Measurements from ENCODE around the gene MYO1B. TPM values are rescaled to one million over a fixed set of nuclear protein-coding genes. Genes with fewer than 3 reads are reported as not detected.

MYO1B gene
- polyA plus RNA-seq, 3 donors: 0.01 TPM; not detected in 2

DNA sequence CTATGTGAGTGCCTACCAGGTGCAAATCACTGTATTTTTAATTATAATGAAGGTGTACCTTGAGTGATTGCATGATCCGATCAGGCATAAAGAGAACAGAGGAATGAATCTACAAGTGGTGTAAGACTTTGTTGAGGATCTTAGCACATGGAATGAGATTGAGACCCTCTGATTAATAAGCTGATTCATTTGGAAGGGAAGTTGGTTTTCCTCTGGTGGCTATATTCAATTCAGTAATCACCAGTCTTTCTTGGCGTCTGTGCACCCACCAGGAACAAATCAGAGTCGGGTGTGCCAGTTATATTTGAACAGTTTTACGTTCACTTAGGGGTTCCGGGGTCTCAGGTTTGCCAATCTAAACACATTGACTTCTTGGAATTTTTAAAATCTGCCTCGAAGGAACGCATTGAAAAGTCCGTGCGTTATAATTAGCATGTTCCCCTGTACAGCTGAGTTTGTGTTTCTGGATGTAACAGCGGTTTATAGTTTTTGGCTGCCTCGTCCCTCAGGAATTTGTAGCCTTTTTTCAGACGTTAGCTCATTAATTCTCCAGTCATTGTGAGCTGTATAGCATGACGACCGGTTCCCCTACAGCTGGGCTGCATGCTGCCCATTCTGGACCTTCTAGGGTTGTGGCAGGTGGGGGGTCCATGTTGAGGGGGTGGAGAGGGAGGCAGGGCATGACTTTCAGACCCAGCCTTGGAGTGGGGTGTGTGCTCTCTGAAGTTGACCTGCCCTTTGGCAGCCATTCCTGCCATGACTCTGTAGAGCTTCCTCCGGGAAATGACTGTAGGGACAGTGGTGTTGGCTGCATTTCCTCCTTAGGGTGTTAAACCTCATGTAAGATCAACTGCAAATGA is 20.3 kb downstream of the MYO1B start:
- H2AFZ ChIP-seq (ENCODE audit: insufficient read depth, low read depth, low read length, poor library complexity, severe bottlenecking): no peak overlapping the region
- H3K4me2 ChIP-seq (replicated peaks; ENCODE audit: extremely low read depth, low read length, poor library complexity, severe bottlenecking): no peak overlapping the region
- H3K4me1 ChIP-seq (ENCODE audit: control insufficient read depth in 1 of 2, insufficient read depth in 2 of 2, low read length in 2 of 2): no peaks in the 10 kb centered on the region
- H3K9ac ChIP-seq (ENCODE audit: insufficient read depth, low read length, poor library complexity, severe bottlenecking): no peak overlapping the region
- no peaks in the 10 kb centered on the region for H3K79me2 ChIP-seq (ENCODE audit: insufficient read depth, low read length)
- no peaks in the 10 kb centered on the region for H3K9me3 ChIP-seq (replicated peaks in 1 of 2; ENCODE audit: control insufficient read depth in 1 of 2, insufficient read depth in 1 of 2, low read length in 2 of 2)
- no peaks in the 10 kb centered on the region for H3K27me3 Mint-ChIP-seq (ENCODE audit: low read depth in 3 of 3)
- no peaks in the 10 kb centered on the region for H3K36me3 ChIP-seq (replicated peaks in 1 of 2; ENCODE audit: control insufficient read depth in 1 of 2, insufficient read depth in 2 of 2, low read length in 2 of 2)
- DNase-seq: no peak
- no peak overlapping the region for H3K27ac ChIP-seq (ENCODE audit: low read depth in 1 of 2, low read length in 2 of 2)
- H3K27me3 ChIP-seq (ENCODE audit: control insufficient read depth in 2 of 2, insufficient read depth in 2 of 2, low read length in 2 of 2): no peaks in the 10 kb centered on the region
- WGBS (ENCODE audit: insufficient coverage): 91% methylated on average over 12 of the region's 15 CpGs
- H3K36me3 Mint-ChIP-seq: no peaks in the 10 kb centered on the region
- peaks cover 0 to 8% (median 0%) of the 10 kb centered on the region in 7 donors for H3K9me3 Mint-ChIP-seq
- H3K4me3 Mint-ChIP-seq: no peak overlapping the region
- no peak overlapping the region for H3K27ac Mint-ChIP-seq
- intact Hi-C loops (cut with micrococcal nuclease): no loop called here
- H3K4me3 ChIP-seq (replicated peaks in 1 of 3; ENCODE audit: low read depth in 2 of 3, low read length in 3 of 3): no peak overlapping the region
- H4K20me1 ChIP-seq (ENCODE audit: insufficient read depth, low read length): no peaks in the 10 kb centered on the region
- H3K4me1 Mint-ChIP-seq: no peaks in the 10 kb centered on the region
- TF ChIP-seq, protein P1, sequence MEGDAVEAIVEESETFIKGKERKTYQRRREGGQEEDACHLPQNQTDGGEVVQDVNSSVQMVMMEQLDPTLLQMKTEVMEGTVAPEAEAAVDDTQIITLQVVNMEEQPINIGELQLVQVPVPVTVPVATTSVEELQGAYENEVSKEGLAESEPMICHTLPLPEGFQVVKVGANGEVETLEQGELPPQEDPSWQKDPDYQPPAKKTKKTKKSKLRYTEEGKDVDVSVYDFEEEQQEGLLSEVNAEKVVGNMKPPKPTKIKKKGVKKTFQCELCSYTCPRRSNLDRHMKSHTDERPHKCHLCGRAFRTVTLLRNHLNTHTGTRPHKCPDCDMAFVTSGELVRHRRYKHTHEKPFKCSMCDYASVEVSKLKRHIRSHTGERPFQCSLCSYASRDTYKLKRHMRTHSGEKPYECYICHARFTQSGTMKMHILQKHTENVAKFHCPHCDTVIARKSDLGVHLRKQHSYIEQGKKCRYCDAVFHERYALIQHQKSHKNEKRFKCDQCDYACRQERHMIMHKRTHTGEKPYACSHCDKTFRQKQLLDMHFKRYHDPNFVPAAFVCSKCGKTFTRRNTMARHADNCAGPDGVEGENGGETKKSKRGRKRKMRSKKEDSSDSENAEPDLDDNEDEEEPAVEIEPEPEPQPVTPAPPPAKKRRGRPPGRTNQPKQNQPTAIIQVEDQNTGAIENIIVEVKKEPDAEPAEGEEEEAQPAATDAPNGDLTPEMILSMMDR (IDR thresholded peaks at IDR 0.05): no peak

DNA sequence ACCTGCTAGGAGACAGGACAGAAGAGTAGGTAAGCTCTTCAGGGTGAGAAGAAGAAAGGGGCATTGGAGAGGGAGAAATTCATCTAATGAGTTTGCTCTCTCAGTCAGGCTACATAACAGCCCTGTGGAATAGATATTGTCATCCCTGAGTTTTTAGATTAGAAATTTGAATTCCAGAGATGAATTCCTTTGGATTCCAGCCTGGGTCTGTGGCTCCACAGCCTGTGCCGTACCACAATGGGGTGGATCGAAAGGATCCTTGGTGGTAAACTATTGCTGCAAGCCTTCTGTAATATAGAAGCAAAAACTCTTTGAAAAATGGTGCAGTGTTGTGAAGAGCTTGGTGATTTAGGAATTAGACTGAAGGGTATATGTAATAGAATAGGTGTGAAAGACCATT is 21.0 kb downstream of the MYO1B start:
- Histone ChIP-seq H3K4me3 (replicated peaks in 1 of 3; ENCODE audit: low read depth in 2 of 3, low read length in 3 of 3) (no peak overlapping the region), H3K9ac (ENCODE audit: insufficient read depth, low read length, poor library complexity, severe bottlenecking) (no peak overlapping the region), H3K9me3 (replicated peaks in 1 of 2; ENCODE audit: control insufficient read depth in 1 of 2, insufficient read depth in 1 of 2, low read length in 2 of 2) (no peaks in the 10 kb centered on the region), H3K4me1 (ENCODE audit: control insufficient read depth in 1 of 2, insufficient read depth in 2 of 2, low read length in 2 of 2) (no peaks in the 10 kb centered on the region), H3K27me3 (ENCODE audit: control insufficient read depth in 2 of 2, insufficient read depth in 2 of 2, low read length in 2 of 2) (no peaks in the 10 kb centered on the region), H3K36me3 (replicated peaks in 1 of 2; ENCODE audit: control insufficient read depth in 1 of 2, insufficient read depth in 2 of 2, low read length in 2 of 2) (no peaks in the 10 kb centered on the region), H4K20me1 (ENCODE audit: insufficient read depth, low read length) (no peaks in the 10 kb centered on the region), H2AFZ (ENCODE audit: insufficient read depth, low read depth, low read length, poor library complexity, severe bottlenecking) (no peak overlapping the region), H3K27ac (ENCODE audit: low read depth in 1 of 2, low read length in 2 of 2) (no peak overlapping the region), H3K79me2 (ENCODE audit: insufficient read depth, low read length) (no peaks in the 10 kb centered on the region), H3K4me2 (replicated peaks; ENCODE audit: extremely low read depth, low read length, poor library complexity, severe bottlenecking) (no peak overlapping the region)
- Mint-ChIP-seq H3K4me3 (no peak overlapping the region), H3K27ac (no peak overlapping the region), H3K4me1 (no peaks in the 10 kb centered on the region), H3K9me3 (peaks cover 0 to 8% (median 0%) of the 10 kb centered on the region in 7 donors), H3K36me3 (no peaks in the 10 kb centered on the region), H3K27me3 (ENCODE audit: low read depth in 3 of 3) (no peaks in the 10 kb centered on the region)
- intact Hi-C loops (cut with micrococcal nuclease): no loop called here
- WGBS (ENCODE audit: insufficient coverage): 100% methylated on average over 2 of the region's 2 CpGs
- no peak for DNase-seq
- TF ChIP-seq, protein P1 (IDR thresholded peaks at IDR 0.05): no peak

All from CD14-positive monocyte (primary cell).